IMR-90 (cell line): ENCODE results near the gene MIR17HG. TPM values are rescaled to one million over a fixed set of nuclear protein-coding genes. Genes with fewer than 3 reads are reported as not detected.

Source experiments
- ATAC-seq: fragments of 200-7000 bp; cut with Tn5 transposase; 2 replicates; pipeline ENCODE4 v1.9.1; 2020; ENCODE audit warnings: low read depth, mild to moderate bottlenecking, moderate library complexity
- BruUV-seq: library from RNA; stranded (reverse); fragments of 400-500 nt; replicated peaks from 2 replicates; lab custom pipeline; 2021; lab: Mats Ljungman, UMichigan
- CTCF ChIA-PET: fragments of 300-600 bp; formaldehyde crosslinking; extraction: SDS; loops from one replicate; lab custom pipeline; 2021; ENCODE audit warnings: antibody characterized with exemption; lab: Yijun Ruan, JAX
- POLR2A ChIA-PET: fragments of 300-600 bp; sonication (Branson Sonifier 250); formaldehyde crosslinking; loops from one replicate; lab custom pipeline; 2022; ENCODE audit warnings: antibody characterized with exemption; ENCODE audit not compliant: unreplicated experiment; lab: Charles Lee
- DNase-seq: peaks from one replicate; pipeline ENCODE4 v3.0.0; 2013
- H2AFZ ChIP-seq: replicated peaks from 2 replicates; pipeline ENCODE3; 2013; ENCODE audit warnings: low read length, mild to moderate bottlenecking; ENCODE audit not compliant: poor library complexity
- H2AK5ac ChIP-seq: 2 replicates; pipeline ENCODE4 v1.6.1; 2013; ENCODE audit warnings: low read depth, low read length, inconsistent platforms
- H2AK9ac ChIP-seq: replicated peaks from 2 replicates; pipeline ENCODE3; 2013; ENCODE audit warnings: mild to moderate bottlenecking, low read depth, low read length, moderate library complexity; ENCODE audit not compliant: poor library complexity
- H2BK120ac ChIP-seq: 2 replicates; pipeline ENCODE4 v1.6.1; 2013; ENCODE audit warnings: low read depth, low read length, inconsistent platforms
- H2BK15ac ChIP-seq: 3 replicates; pipeline ENCODE4 v1.6.1; 2013; ENCODE audit warnings: low read depth, low read length, inconsistent platforms
- H2BK20ac ChIP-seq: 2 replicates; pipeline ENCODE4 v1.6.1; 2013; ENCODE audit warnings: low read depth, mild to moderate bottlenecking, inconsistent platforms, low read length, moderate library complexity
- H2BK5ac ChIP-seq: 2 replicates; pipeline ENCODE4 v1.6.1; 2013; ENCODE audit warnings: mild to moderate bottlenecking, low read depth, low read length, inconsistent platforms; ENCODE audit not compliant: poor library complexity, severe bottlenecking
- H3K14ac ChIP-seq: replicated peaks from 2 replicates; pipeline ENCODE4 v1.6.1; 2013; ENCODE audit warnings: low read depth, low read length, inconsistent platforms
- H3K18ac ChIP-seq: 2 replicates; pipeline ENCODE4 v1.6.1; 2013; ENCODE audit warnings: low read depth, low read length, control low read depth
- H3K23ac ChIP-seq: 2 replicates; pipeline ENCODE4 v1.6.1; 2013; ENCODE audit warnings: low read depth, low read length, inconsistent platforms
- H3K27ac ChIP-seq: 2 replicates; pipeline ENCODE4 v1.5.1; 2013; ENCODE audit warnings: mild to moderate bottlenecking, control low read depth, low read length; ENCODE audit not compliant: insufficient read depth
- H3K27me3 ChIP-seq: 2 replicates; pipeline ENCODE4 v1.6.1; 2013; ENCODE audit warnings: low read length; ENCODE audit not compliant: control insufficient read depth, insufficient read depth
- H3K36me3 ChIP-seq: 2 replicates; pipeline ENCODE4 v1.6.1; 2013; ENCODE audit warnings: low read length, mixed read lengths; ENCODE audit not compliant: control insufficient read depth, insufficient read depth
- H3K4ac ChIP-seq: 2 replicates; pipeline ENCODE4 v1.6.1; 2013; ENCODE audit warnings: low read depth, low read length, inconsistent platforms
- H3K4me1 ChIP-seq: 2 replicates; pipeline ENCODE4 v1.6.1; 2013; ENCODE audit warnings: low read length, mixed read lengths; ENCODE audit not compliant: control insufficient read depth, insufficient read depth
- H3K4me2 ChIP-seq: 2 replicates; pipeline ENCODE4 v1.6.1; 2013; ENCODE audit warnings: low read depth, mild to moderate bottlenecking, control low read depth, low read length, moderate library complexity
- H3K4me3 ChIP-seq: 2 replicates; pipeline ENCODE4 v1.5.1; 2013; ENCODE audit warnings: low read depth, mild to moderate bottlenecking, control low read depth, low read length, moderate library complexity; ENCODE audit not compliant: insufficient read depth
- H3K56ac ChIP-seq: 2 replicates; pipeline ENCODE4 v1.6.1; 2013; ENCODE audit warnings: low read length, inconsistent platforms; ENCODE audit not compliant: insufficient read depth; ENCODE audit errors: extremely low read depth
- H3K79me1 ChIP-seq, 2 experiments: 2 replicates each; pipeline ENCODE4 v1.6.1; 2013; ENCODE audit warnings: low read length in 2 of 2, inconsistent platforms in 1 of 2, low read depth in 1 of 2
- H3K9ac ChIP-seq: 2 replicates; pipeline ENCODE4 v1.6.1; 2013; ENCODE audit warnings: low read depth, low read length, control low read depth
- H3K9me1 ChIP-seq: 2 replicates; pipeline ENCODE4 v1.6.1; 2013; ENCODE audit warnings: low read length, inconsistent platforms; ENCODE audit not compliant: insufficient read depth
- H3K9me3 ChIP-seq: 2 replicates; pipeline ENCODE4 v1.6.1; 2013; ENCODE audit warnings: low read length; ENCODE audit not compliant: control insufficient read depth, insufficient read depth
- H4K20me1 ChIP-seq: 2 replicates; pipeline ENCODE4 v1.6.1; 2013; ENCODE audit warnings: low read length, inconsistent platforms; ENCODE audit not compliant: insufficient read depth
- H4K5ac ChIP-seq: 2 replicates; pipeline ENCODE4 v1.6.1; 2013; ENCODE audit warnings: mild to moderate bottlenecking, low read depth, low read length, control low read depth
- H4K8ac ChIP-seq, 2 experiments: 2 replicates each; pipeline ENCODE4 v1.6.1; 2013; ENCODE audit warnings: low read depth in 2 of 2, low read length in 2 of 2, control low read depth in 1 of 2, inconsistent platforms in 1 of 2
- H4K91ac ChIP-seq: 2 replicates; pipeline ENCODE4 v1.6.1; 2013; ENCODE audit warnings: low read depth, low read length, inconsistent platforms; ENCODE audit not compliant: insufficient read depth
- BHLHE40 ChIP-seq: fragments of 150-350 bp; IDR thresholded peaks from 2 replicates; pipeline ENCODE4 v1.6.1; 2016; ENCODE audit warnings: mild to moderate bottlenecking, low read depth, low read length
- CEBPB ChIP-seq: IDR thresholded peaks from 2 replicates; pipeline ENCODE4 v1.6.1; 2012; ENCODE audit warnings: low read depth, low read length, improper control_type of control experiment
- FOS ChIP-seq: fragments of 150-350 bp; IDR thresholded peaks from 2 replicates; pipeline ENCODE4 v1.6.1; 2016; ENCODE audit warnings: low read depth, low read length
- MAZ ChIP-seq: IDR thresholded peaks from 2 replicates; pipeline ENCODE4 v1.6.1; 2012; ENCODE audit warnings: low read depth, mild to moderate bottlenecking, low read length, improper control_type of control experiment, moderate library complexity, borderline replicate concordance
- POLR2A ChIP-seq: IDR thresholded peaks from 2 replicates; pipeline ENCODE4 v1.6.1; 2012; ENCODE audit warnings: mild to moderate bottlenecking, low read depth, low read length
- WGBS, 2 experiments: methylation state at CpG; one replicate each; pipeline versions ENCODE4 v1.1.5 to v1.1.7; 2013; ENCODE audit warnings: missing lambda C conversion rate in 2 of 2; ENCODE audit not compliant: insufficient read length in 1 of 2; ENCODE audit errors: extremely low coverage in 2 of 2; 5-methylcytosine and 5-hydroxymethylcytosine counted together
- dilution Hi-C: fragments of 300-500 bp; cut with HindIII; formaldehyde crosslinking; loops from one replicate; pipeline ENCODE4 v1.14.3; 2018; ENCODE audit warnings: low sequenced_read_pairs; ENCODE audit not compliant: unreplicated experiment
- in situ Hi-C: fragments of 300-500 bp; cut with MboI; formaldehyde crosslinking; loops from 3 replicates; pipeline ENCODE4 v1.14.3; 2019; ENCODE audit warnings: low sequenced_read_pairs, inconsistent platforms, mixed read lengths
- intact Hi-C: fragments of 100-400 bp; cut with micrococcal nuclease; formaldehyde crosslinking; loops from 2 replicates; pipeline ENCODE4 v1.10.0; 2022
- polyA plus RNA-seq, 3 experiments: library from polyadenylated mRNA; depleted of rRNA; stranded (reverse); fragments of >200 nt; gene quantifications; 2 replicates each; pipeline ENCODE4 v1.2.3, GENCODE V29; 2012; ENCODE audit warnings: low replicate concordance in 1 of 3
- total RNA-seq: library from RNA; depleted of rRNA; stranded (reverse); fragments of >200 nt; gene quantifications from 2 replicates; pipeline ENCODE4 v1.2.3, GENCODE V29; 2012
- TF ChIP-seq, protein P1 (sequence below): conservative IDR thresholded peaks from 2 replicates; pipeline ENCODE4 v1.5.1; 2012; ENCODE audit warnings: mild to moderate bottlenecking, low read depth, low read length, improper control_type of control experiment

MIR17HG gene
- total and polyA plus RNA-seq, 2 of the 4 experiments (the other 2 are of a cell fraction): 0.77 to 3.0 TPM

DNA sequence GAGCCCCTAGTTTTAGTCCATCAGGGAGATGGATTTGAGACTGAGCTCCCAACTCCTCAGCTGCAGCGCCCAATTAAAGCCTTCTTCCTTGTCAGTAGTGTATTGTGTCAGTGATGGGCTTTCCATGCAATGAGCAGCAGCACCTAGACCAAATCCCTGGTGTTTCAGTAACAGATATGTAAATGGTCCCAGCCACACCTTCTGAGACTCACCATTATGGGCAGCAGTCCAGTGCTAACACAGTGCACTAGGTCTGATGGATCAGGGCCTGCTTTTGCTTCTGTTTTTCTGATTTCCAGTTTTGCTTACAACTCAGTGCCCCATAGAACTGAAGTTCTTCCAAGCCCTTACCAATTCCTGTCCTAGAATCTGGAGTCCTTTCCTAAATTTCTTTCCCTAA, 41.8 kb upstream of the MIR17HG start:
- no peak overlapping the region for H3K56ac ChIP-seq
- H4K20me1 ChIP-seq: no peaks in the 10 kb centered on the region
- TF ChIP-seq POLR2A (no peak), MAZ (no peak), CEBPB (no peak), BHLHE40 (no peak), FOS (no peak)
- TF ChIP-seq, protein P1, sequence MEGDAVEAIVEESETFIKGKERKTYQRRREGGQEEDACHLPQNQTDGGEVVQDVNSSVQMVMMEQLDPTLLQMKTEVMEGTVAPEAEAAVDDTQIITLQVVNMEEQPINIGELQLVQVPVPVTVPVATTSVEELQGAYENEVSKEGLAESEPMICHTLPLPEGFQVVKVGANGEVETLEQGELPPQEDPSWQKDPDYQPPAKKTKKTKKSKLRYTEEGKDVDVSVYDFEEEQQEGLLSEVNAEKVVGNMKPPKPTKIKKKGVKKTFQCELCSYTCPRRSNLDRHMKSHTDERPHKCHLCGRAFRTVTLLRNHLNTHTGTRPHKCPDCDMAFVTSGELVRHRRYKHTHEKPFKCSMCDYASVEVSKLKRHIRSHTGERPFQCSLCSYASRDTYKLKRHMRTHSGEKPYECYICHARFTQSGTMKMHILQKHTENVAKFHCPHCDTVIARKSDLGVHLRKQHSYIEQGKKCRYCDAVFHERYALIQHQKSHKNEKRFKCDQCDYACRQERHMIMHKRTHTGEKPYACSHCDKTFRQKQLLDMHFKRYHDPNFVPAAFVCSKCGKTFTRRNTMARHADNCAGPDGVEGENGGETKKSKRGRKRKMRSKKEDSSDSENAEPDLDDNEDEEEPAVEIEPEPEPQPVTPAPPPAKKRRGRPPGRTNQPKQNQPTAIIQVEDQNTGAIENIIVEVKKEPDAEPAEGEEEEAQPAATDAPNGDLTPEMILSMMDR: no peak
- ChIA-PET CTCF (no interaction called here), POLR2A (no interaction called here)
- H3K79me1 ChIP-seq: no peaks in the 10 kb centered on the region
- no peak overlapping the region for H2BK5ac ChIP-seq
- H2AFZ ChIP-seq: no peak overlapping the region
- in situ Hi-C loops (no loop called here), dilution Hi-C loops (no loop called here), intact Hi-C loops (no loop called here)
- ATAC-seq: no peak
- H4K8ac ChIP-seq: no peak overlapping the region
- no peak overlapping the region for H3K4me2 ChIP-seq
- no peak overlapping the region for H4K91ac ChIP-seq
- no peak overlapping the region for H3K14ac ChIP-seq
- DNase-seq: no peak
- no peaks in the 10 kb centered on the region for H3K27me3 ChIP-seq
- H3K18ac ChIP-seq: no peak overlapping the region
- H2BK15ac ChIP-seq: no peak overlapping the region
- no peak overlapping the region for H2AK9ac ChIP-seq
- no peak overlapping the region for H3K27ac ChIP-seq
- no peak overlapping the region for H2BK120ac ChIP-seq
- H3K9ac ChIP-seq: no peak overlapping the region
- H3K4me1 ChIP-seq: no peaks in the 10 kb centered on the region
- no peak overlapping the region for H3K23ac ChIP-seq
- H3K9me1 ChIP-seq: no peaks in the 10 kb centered on the region
- H4K5ac ChIP-seq: no peak overlapping the region
- H2AK5ac ChIP-seq: no peak overlapping the region
- no CpG with 5 or more reads among the region's 1 CpG for WGBS, 2 experiments
- no peak overlapping the region for H3K4me3 ChIP-seq
- H3K9me3 ChIP-seq: no peaks in the 10 kb centered on the region
- no TSS peak for BruUV-seq
- no peak overlapping the region for H3K4ac ChIP-seq
- H3K36me3 ChIP-seq: no peaks in the 10 kb centered on the region
- H2BK20ac ChIP-seq: no peak overlapping the region
